GM12891 (cell line): ENCODE results near the gene ATP1A4.

ENCODE experiments used
- PAX5 ChIP-seq: IDR thresholded peaks from 2 replicates; pipeline ENCODE4 v1.6.1; 2011; ENCODE audit warnings: low read length, moderate library complexity, mild to moderate bottlenecking; ENCODE audit not compliant: insufficient read depth, severe bottlenecking
- POLR2A ChIP-seq: IDR thresholded peaks from 2 replicates; pipeline ENCODE4 v1.6.1; 2011; ENCODE audit warnings: low read depth, low read length, control low read depth
- POLR2AphosphoS5 ChIP-seq: IDR thresholded peaks from 2 replicates; pipeline ENCODE4 v1.6.1; 2011; ENCODE audit warnings: low read depth, low read length, control low read depth
- SPI1 ChIP-seq: IDR thresholded peaks from 2 replicates; pipeline ENCODE4 v1.6.1; 2011; ENCODE audit warnings: low read depth, low read length, control low read depth
- TAF1 ChIP-seq: IDR thresholded peaks from 2 replicates; pipeline ENCODE4 v1.6.1; 2011; ENCODE audit warnings: low read depth, low read length, control low read depth

DNA sequence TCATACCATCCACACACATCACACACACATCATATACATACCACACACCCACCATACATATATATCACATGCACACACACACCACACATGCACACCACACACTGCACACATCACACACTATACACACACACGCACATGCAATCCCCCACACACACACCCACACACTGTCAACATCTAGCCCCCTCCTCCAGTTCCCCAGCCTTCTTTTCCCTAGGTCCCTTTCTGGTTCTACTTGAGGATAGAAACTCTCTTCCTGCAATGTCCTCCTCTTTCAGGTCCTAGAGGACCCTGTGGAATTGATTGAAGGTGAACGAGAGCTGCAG is 43.3 kb downstream of the ATP1A4 start:
- TF ChIP-seq PAX5 (no peak), POLR2AphosphoS5 (no peak), SPI1 (no peak), POLR2A (no peak), TAF1 (no peak)
